CD4-positive, alpha-beta T cell treated with Interferon gamma for 1 hour (primary cell): ENCODE data around the gene NAALADL2.
"Not testable (repeated sequence)": the region's sequence is repeated elsewhere in the genome, so short reads cannot be mapped to it uniquely, and the experiment has no call there.

Experiments
- DNase-seq: peaks from one replicate; pipeline ENCODE4 v3.0.0-alpha.2; 2020

NAALADL2 gene

GRCh38 chr3:175818811-175819464 lies 959.8 kb downstream of the NAALADL2 start:
- no peak for DNase-seq

- not testable (repeated sequence) for DNase-seq
Measured at GRCh38 chr3:175822766-175823491, 963.8 kb downstream of the NAALADL2 start.

GRCh38 chr3:175825016-175825580 lies 966.0 kb downstream of the NAALADL2 start:
- DNase-seq = not testable (repeated sequence)

GRCh38 chr3:175826759-175827158 lies 967.6 kb downstream of the NAALADL2 start:
- DNase-seq = no peak

GRCh38 chr3:175829809-175830208 lies 970.7 kb downstream of the NAALADL2 start:
- DNase-seq = not testable (repeated sequence)

- not testable (repeated sequence) for DNase-seq
Measured at GRCh38 chr3:175835763-175836162, 976.6 kb downstream of the NAALADL2 start.

GRCh38 chr3:175836617-175837016 lies 977.5 kb downstream of the NAALADL2 start:
- DNase-seq = no peak

GRCh38 chr3:175837962-175838361 lies 978.8 kb downstream of the NAALADL2 start:
- DNase-seq = no peak

- no peak for DNase-seq
Measured at GRCh38 chr3:175839366-175840005, 980.4 kb downstream of the NAALADL2 start.

GRCh38 chr3:175851541-175851940 lies 992.4 kb downstream of the NAALADL2 start:
- DNase-seq = no peak

GRCh38 chr3:175852560-175852959 lies 993.4 kb downstream of the NAALADL2 start:
- no peak for DNase-seq

GRCh38 chr3:175857666-175858270 lies 998.6 kb downstream of the NAALADL2 start:
- DNase-seq = no peak
